GM12891 (cell line): ENCODE measurements around the gene PTGIS.

Experiments used
- POLR2A ChIP-seq: IDR thresholded peaks from 2 replicates; pipeline ENCODE4 v1.6.1; 2011; ENCODE audit warnings: low read depth, low read length, control low read depth
- POLR2AphosphoS5 ChIP-seq: IDR thresholded peaks from 2 replicates; pipeline ENCODE4 v1.6.1; 2011; ENCODE audit warnings: low read depth, low read length, control low read depth
- SPI1 ChIP-seq: IDR thresholded peaks from 2 replicates; pipeline ENCODE4 v1.6.1; 2011; ENCODE audit warnings: low read depth, low read length, control low read depth
- TAF1 ChIP-seq: IDR thresholded peaks from 2 replicates; pipeline ENCODE4 v1.6.1; 2011; ENCODE audit warnings: low read depth, low read length, control low read depth

- TF ChIP-seq POLR2A (no peak), TAF1 (no peak), POLR2AphosphoS5 (no peak), SPI1 (no peak)
Observed at GRCh38 chr20:49457444-49457843, 110.5 kb downstream of the PTGIS start.
